ENCODE measurements around the gene EFNA3. TPM values are rescaled to one million over a fixed set of nuclear protein-coding genes. Genes with fewer than 3 reads are reported as not detected.

EFNA3 gene
- total RNA-seq, 1 experiment from 2014 or later, result 2.3 TPM

DNA sequence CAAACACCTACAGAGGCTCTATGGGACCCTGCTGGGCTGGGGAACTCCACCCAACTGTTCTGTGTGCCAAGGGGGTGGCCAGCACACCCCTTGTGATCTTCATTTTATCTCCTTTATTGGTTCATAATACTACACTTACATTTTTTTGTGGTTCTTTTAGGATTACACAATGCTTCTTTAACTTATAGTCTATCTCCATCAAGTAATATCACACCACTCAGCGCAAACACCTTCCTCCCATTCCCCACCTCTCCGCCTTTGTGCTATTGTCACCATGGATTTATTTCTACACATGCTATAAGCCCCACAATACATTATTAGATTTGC is 15.9 kb downstream of the EFNA3 start:
- Histone ChIP-seq H3K9me3 (ENCODE audit: control insufficient read depth, insufficient read depth, low read depth, low read length) (no peaks in the 10 kb centered on the region), H3K27me3 (ENCODE audit: control insufficient read depth, insufficient read depth, low read length) (peaks cover 2% of the 10 kb centered on the region; the same call in 1 of the 2 replicates), H3K4me3 (ENCODE audit: low read depth in 2 of 2, low read length in 2 of 2) (no peak overlapping the region), H3K27ac (ENCODE audit: low read length) (no peak overlapping the region), H3K4me1 (ENCODE audit: control insufficient read depth, insufficient read depth, low read length) (peaks cover 16% of the 10 kb centered on the region; the same call in 1 of the 2 replicates), H3K36me3 (ENCODE audit: control insufficient read depth, insufficient read depth, low read length) (no peaks in the 10 kb centered on the region)
- ChIA-PET CTCF (interaction anchor here (1.1 kb wide), 1 partner anchor 9 kb away, joined by 7 read pairs; no protein-coding TSS in a partner anchor), POLR2A (no interaction called here)
- in situ Hi-C loops (cut with HindIII; ENCODE audit: low pct_unique_long_range_greater_than_20kb, low sequenced_read_pairs), result no loop called here
- DNase-seq (ENCODE audit: low read depth, low spot score) (no peak), ATAC-seq (no peak)
- intact Hi-C loops (cut with micrococcal nuclease; ENCODE audit: unreplicated experiment), result loop anchor here (5.0 kb wide), 1 partner anchor 33 kb away; the partner anchor contains the start of gene EFNA1
- BruUV-seq (replicated peaks), result no TSS peak
- TF ChIP-seq, protein P1, sequence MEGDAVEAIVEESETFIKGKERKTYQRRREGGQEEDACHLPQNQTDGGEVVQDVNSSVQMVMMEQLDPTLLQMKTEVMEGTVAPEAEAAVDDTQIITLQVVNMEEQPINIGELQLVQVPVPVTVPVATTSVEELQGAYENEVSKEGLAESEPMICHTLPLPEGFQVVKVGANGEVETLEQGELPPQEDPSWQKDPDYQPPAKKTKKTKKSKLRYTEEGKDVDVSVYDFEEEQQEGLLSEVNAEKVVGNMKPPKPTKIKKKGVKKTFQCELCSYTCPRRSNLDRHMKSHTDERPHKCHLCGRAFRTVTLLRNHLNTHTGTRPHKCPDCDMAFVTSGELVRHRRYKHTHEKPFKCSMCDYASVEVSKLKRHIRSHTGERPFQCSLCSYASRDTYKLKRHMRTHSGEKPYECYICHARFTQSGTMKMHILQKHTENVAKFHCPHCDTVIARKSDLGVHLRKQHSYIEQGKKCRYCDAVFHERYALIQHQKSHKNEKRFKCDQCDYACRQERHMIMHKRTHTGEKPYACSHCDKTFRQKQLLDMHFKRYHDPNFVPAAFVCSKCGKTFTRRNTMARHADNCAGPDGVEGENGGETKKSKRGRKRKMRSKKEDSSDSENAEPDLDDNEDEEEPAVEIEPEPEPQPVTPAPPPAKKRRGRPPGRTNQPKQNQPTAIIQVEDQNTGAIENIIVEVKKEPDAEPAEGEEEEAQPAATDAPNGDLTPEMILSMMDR (IDR thresholded peaks at IDR 0.05), result no peak
- TF ChIP-seq TCF7L2 (IDR thresholded peaks at IDR 0.05; ENCODE audit: low read depth, low read length) (no peak), SIN3A (IDR thresholded peaks at IDR 0.05; ENCODE audit: borderline replicate concordance, insufficient read depth, low read depth, low read length) (no peak), POLR2AphosphoS5 (IDR thresholded peaks at IDR 0.05; ENCODE audit: low read depth, low read length) (no peak)
- TF ChIP-seq, protein P2, sequence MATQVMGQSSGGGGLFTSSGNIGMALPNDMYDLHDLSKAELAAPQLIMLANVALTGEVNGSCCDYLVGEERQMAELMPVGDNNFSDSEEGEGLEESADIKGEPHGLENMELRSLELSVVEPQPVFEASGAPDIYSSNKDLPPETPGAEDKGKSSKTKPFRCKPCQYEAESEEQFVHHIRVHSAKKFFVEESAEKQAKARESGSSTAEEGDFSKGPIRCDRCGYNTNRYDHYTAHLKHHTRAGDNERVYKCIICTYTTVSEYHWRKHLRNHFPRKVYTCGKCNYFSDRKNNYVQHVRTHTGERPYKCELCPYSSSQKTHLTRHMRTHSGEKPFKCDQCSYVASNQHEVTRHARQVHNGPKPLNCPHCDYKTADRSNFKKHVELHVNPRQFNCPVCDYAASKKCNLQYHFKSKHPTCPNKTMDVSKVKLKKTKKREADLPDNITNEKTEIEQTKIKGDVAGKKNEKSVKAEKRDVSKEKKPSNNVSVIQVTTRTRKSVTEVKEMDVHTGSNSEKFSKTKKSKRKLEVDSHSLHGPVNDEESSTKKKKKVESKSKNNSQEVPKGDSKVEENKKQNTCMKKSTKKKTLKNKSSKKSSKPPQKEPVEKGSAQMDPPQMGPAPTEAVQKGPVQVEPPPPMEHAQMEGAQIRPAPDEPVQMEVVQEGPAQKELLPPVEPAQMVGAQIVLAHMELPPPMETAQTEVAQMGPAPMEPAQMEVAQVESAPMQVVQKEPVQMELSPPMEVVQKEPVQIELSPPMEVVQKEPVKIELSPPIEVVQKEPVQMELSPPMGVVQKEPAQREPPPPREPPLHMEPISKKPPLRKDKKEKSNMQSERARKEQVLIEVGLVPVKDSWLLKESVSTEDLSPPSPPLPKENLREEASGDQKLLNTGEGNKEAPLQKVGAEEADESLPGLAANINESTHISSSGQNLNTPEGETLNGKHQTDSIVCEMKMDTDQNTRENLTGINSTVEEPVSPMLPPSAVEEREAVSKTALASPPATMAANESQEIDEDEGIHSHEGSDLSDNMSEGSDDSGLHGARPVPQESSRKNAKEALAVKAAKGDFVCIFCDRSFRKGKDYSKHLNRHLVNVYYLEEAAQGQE (IDR thresholded peaks at IDR 0.05; ENCODE audit: insufficient read depth in 1 of 2, low read depth in 2 of 2, low read length in 1 of 2), result no peak

DNA sequence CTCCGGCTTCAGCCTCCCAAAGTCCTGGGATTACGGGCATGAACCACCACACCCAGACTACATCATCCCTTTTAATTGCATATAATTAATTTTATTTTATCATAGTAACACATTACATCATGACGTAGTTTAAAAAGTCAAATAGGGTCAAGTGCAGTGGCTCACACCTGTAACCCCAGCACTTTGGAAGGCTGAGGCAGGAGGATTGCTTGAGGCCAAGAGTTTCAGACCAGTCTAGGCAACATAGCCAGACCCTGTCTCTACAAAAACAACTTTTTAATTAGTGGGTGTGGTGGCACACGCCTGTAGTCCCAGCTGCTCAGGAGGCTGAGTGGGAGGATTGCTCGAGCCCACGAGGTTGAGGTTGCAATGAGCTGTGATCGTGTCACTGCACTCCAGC is 20.7 kb downstream of the EFNA3 start:
- Histone ChIP-seq H3K36me3 (ENCODE audit: control insufficient read depth, insufficient read depth, low read length) (no peaks in the 10 kb centered on the region), H3K27me3 (ENCODE audit: control insufficient read depth, insufficient read depth, low read length) (peaks cover 2% of the 10 kb centered on the region; the same call in 1 of the 2 replicates), H3K4me1 (ENCODE audit: control insufficient read depth, insufficient read depth, low read length) (peaks cover 4% of the 10 kb centered on the region; the same call in 1 of the 2 replicates), H3K27ac (ENCODE audit: low read length) (no peak overlapping the region), H3K9me3 (ENCODE audit: control insufficient read depth, insufficient read depth, low read depth, low read length) (no peaks in the 10 kb centered on the region), H3K4me3 (ENCODE audit: low read depth in 2 of 2, low read length in 2 of 2) (no peak overlapping the region)
- CTCF ChIA-PET, result interaction anchor here (0.6 to 1.0 kb wide), 4 partner anchors 22 to 224 kb away, joined by 3 read pairs; partner anchors contain the start of genes ADAM15 and KRTCAP2
- no peak for DNase-seq (ENCODE audit: low read depth, low spot score)
- POLR2A ChIA-PET, result interaction anchor here (0.6 kb wide), 2 partner anchors 10 to 37 kb away, joined by 3 to 5 read pairs; no protein-coding TSS in a partner anchor
- ATAC-seq, result no peak
- intact Hi-C loops (cut with micrococcal nuclease; ENCODE audit: unreplicated experiment), result no loop called here
- no TSS peak for BruUV-seq (replicated peaks)
- in situ Hi-C loops (cut with HindIII; ENCODE audit: low pct_unique_long_range_greater_than_20kb, low sequenced_read_pairs), result no loop called here
- TF ChIP-seq TCF7L2 (IDR thresholded peaks at IDR 0.05; ENCODE audit: low read depth, low read length) (no peak), SIN3A (IDR thresholded peaks at IDR 0.05; ENCODE audit: borderline replicate concordance, insufficient read depth, low read depth, low read length) (no peak), POLR2AphosphoS5 (IDR thresholded peaks at IDR 0.05; ENCODE audit: low read depth, low read length) (no peak)
- TF ChIP-seq, protein P2 (IDR thresholded peaks at IDR 0.05; ENCODE audit: insufficient read depth in 1 of 2, low read depth in 2 of 2, low read length in 1 of 2), result no peak
- TF ChIP-seq, protein P1 (IDR thresholded peaks at IDR 0.05), result no peak

Measured in Panc1 (cell line).